ENCODE measurements around the gene SLC34A3. TPM values are rescaled to one million over a fixed set of nuclear protein-coding genes. Genes with fewer than 3 reads are reported as not detected.

Gene SLC34A3
- total RNA-seq, 1 experiment from 2014 or later, result not detected

DNA sequence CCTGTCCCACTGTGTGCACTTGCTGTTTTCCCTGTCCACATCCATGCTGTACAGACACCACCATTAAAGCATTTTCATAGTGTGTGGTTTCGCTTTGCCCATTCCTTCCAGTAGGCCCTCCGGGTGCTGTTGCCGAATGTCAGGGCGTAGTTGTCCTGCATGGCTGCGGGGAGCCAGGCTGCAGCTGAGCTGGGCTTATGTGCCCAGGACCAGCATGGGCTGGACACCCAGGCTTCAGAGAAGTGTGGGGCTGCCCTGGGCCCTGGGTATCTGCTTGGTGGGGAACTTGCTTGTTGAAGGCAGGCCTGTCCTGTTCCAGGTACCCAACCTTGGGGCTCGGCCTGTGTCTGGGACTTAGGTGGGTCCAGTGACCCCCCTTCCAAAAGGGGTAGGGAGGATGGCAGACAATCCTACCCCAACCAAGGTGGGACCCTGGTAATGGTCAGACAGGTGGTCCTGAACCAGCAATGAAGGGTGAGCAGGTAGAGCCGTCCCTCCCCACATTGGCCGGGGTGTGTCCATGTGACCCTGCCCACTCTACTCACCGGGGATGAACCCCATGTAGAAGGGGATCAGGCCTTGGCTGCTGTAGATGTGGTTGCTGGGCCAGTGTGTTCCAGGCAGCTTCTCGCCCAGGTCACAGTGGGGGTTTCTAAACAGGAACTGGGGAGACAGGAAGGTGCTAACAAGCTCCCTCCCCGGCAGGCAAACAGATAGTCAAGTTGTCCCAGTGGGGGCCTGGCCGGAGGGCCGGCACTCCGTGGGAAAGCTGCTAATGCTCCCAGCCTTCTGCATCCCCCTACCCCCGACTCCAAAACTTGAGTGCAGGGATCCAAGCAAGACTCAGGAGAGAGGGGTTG lies 13.2 kb downstream of the SLC34A3 start:
- Mint-ChIP-seq H3K27ac (ENCODE audit: low read depth, unreplicated experiment) (peak overlapping the region; percentile 23), H3K36me3 (ENCODE audit: insufficient read depth, unreplicated experiment) (peaks cover 45% of the 10 kb centered on the region), H3K27me3 (ENCODE audit: insufficient read depth, unreplicated experiment) (no peaks in the 10 kb centered on the region), H3K4me3 (ENCODE audit: unreplicated experiment) (peak overlapping the region; percentile 80), H3K9me3 (ENCODE audit: unreplicated experiment) (no peaks in the 10 kb centered on the region), H3K4me1 (ENCODE audit: insufficient read depth, unreplicated experiment) (peaks cover 15% of the 10 kb centered on the region)
- TF ChIP-seq, protein P1, sequence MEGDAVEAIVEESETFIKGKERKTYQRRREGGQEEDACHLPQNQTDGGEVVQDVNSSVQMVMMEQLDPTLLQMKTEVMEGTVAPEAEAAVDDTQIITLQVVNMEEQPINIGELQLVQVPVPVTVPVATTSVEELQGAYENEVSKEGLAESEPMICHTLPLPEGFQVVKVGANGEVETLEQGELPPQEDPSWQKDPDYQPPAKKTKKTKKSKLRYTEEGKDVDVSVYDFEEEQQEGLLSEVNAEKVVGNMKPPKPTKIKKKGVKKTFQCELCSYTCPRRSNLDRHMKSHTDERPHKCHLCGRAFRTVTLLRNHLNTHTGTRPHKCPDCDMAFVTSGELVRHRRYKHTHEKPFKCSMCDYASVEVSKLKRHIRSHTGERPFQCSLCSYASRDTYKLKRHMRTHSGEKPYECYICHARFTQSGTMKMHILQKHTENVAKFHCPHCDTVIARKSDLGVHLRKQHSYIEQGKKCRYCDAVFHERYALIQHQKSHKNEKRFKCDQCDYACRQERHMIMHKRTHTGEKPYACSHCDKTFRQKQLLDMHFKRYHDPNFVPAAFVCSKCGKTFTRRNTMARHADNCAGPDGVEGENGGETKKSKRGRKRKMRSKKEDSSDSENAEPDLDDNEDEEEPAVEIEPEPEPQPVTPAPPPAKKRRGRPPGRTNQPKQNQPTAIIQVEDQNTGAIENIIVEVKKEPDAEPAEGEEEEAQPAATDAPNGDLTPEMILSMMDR (IDR thresholded peaks at IDR 0.05; ENCODE audit: unreplicated experiment), result no peak
- intact Hi-C loops (cut with micrococcal nuclease), result no loop called here
- BruUV-seq (replicated peaks), result no TSS peak
- CTCF ChIA-PET, result interaction anchor here (0.6 to 1.3 kb wide), 3 partner anchors 10 to 179 kb away, joined by 3 to 11 read pairs (median 4); partner anchors contain the start of gene NELFB
- peak; percentile 38 for DNase-seq (ENCODE audit: unreplicated experiment)
- POLR2A ChIA-PET, result interaction anchor here (0.6 to 8.6 kb wide), 2 partner anchors 11 to 200 kb away, joined by 3 to 118 read pairs; partner anchors contain the start of gene NELFB

DNA sequence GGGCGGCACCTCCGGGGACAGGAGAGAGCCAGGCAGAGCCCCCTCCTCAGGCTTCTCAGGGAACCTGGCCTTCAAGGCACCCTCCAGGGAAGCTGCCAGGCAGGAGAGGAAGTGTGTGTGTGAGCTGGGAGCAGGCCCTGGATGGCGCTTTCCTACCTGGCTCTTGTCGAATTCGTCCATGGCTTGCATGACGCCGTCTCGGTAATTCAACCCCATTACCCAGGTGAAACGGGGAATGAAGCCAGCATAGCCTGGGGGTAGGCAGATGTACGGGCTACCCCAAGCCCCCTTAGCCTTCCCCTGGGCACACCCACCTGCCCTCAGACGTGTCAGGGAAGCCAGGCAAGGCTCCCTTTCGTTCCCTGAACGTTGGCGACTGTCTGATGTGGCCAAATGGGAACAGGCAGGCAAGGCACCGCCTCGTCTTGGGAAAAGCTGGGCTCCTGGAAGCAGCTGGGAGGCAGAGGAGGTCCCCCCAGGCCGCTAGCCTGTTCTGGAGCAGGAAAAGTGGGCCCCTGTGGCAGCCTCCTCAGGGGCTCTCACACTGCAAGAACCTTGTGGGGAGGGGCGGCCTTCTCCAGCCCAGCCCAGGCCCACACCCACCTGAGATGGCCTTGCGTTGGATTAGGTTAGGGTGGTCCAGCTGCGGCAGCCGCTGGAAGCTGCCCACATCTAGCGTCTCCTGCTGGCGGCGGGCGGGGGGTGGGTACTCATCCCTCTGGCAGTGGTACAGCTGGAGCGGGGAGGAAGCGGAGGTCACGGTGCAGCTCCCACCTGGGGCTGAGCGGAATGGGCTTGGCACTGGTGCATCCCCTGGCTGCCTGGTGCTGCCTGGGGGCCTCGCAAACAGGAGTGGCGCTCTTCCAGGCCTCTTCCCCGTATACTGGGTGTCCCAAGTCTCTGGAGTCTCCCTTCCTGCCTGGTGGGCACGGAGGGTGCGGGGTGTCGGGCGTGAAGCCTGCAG lies 14.1 kb downstream of the SLC34A3 start:
- peaks cover 15% of the 10 kb centered on the region for H3K4me1 Mint-ChIP-seq (ENCODE audit: insufficient read depth, unreplicated experiment)
- H3K4me3 Mint-ChIP-seq (ENCODE audit: unreplicated experiment), result no peak overlapping the region
- H3K9me3 Mint-ChIP-seq (ENCODE audit: unreplicated experiment), result no peaks in the 10 kb centered on the region
- no peak overlapping the region for H3K27ac Mint-ChIP-seq (ENCODE audit: low read depth, unreplicated experiment)
- peaks cover 41% of the 10 kb centered on the region for H3K36me3 Mint-ChIP-seq (ENCODE audit: insufficient read depth, unreplicated experiment)
- TF ChIP-seq, protein P1 (IDR thresholded peaks at IDR 0.05; ENCODE audit: unreplicated experiment), result no peak
- POLR2A ChIA-PET, result interaction anchor here (0.6 to 8.6 kb wide), 3 partner anchors 10 to 199 kb away, joined by 3 to 118 read pairs (median 3); partner anchors contain the start of genes NELFB and NRARP
- intact Hi-C loops (cut with micrococcal nuclease), result no loop called here
- BruUV-seq (replicated peaks), result no TSS peak
- no peaks in the 10 kb centered on the region for H3K27me3 Mint-ChIP-seq (ENCODE audit: insufficient read depth, unreplicated experiment)
- no peak for DNase-seq (ENCODE audit: unreplicated experiment)
- CTCF ChIA-PET, result interaction anchor here (0.6 to 1.3 kb wide), 7 partner anchors 8 to 198 kb away, joined by 3 to 11 read pairs (median 3); partner anchors contain the start of gene NELFB

DNA sequence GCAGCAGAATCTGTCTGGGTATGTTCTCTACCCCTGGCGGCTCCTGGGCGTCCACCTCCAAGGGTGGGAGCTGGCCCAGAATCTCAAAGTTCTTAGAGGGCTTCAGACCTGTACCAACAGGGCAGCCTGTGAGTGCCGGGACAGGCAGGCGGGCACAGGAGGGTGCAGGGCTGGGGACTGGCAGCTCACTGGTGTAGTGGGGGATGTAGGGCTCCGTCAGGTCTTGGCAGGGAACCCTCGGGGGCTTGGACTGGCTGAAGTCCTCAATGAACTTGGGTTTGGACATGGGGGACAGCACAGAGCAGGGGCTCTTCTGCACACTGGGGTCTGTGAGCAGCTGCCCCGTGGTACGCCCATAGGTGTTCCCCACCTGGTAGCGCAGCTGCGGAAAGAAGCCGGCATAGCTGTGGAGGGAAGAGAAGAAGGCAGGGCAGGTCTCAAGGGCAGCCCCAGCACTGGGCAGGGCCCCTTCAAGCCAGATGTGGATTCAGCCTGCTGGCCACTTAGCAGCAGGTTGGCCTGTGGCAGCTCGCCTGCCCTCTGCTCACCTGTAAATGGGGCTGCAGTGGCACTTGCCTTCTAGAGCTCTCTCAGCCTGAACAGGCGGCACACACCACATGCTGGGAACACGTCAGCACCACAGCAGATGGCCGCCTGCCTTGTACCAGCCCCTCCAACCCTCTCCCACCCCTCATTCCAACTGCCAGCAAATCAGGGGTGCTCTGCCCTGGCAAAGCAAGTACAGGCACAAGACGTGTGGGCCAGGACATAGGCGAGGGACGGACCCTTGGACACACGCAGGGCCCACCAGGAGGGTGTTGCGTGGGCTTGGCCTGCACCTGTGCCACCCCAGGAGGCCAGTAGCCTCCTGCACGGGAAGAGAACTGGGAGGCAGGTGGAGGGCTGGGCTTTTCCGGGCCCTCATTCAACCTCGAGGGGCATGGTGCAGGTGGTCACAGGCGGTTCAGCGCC lies 15.0 kb downstream of the SLC34A3 start:
- CTCF ChIA-PET, result interaction anchor here (0.6 to 1.3 kb wide), 4 partner anchors 9 to 199 kb away, joined by 3 to 6 read pairs (median 3); no protein-coding TSS in a partner anchor
- H3K36me3 Mint-ChIP-seq (ENCODE audit: insufficient read depth, unreplicated experiment), result peaks cover 38% of the 10 kb centered on the region
- intact Hi-C loops (cut with micrococcal nuclease), result no loop called here
- POLR2A ChIA-PET, result interaction anchor here (0.6 to 8.6 kb wide), 2 partner anchors 9 to 57 kb away, joined by 3 to 118 read pairs; partner anchors contain the start of genes NELFB and NRARP
- DNase-seq (ENCODE audit: unreplicated experiment), result no peak
- TF ChIP-seq, protein P1 (IDR thresholded peaks at IDR 0.05; ENCODE audit: unreplicated experiment), result no peak
- no TSS peak for BruUV-seq (replicated peaks)
- H3K4me1 Mint-ChIP-seq (ENCODE audit: insufficient read depth, unreplicated experiment), result peaks cover 15% of the 10 kb centered on the region
- H3K27ac Mint-ChIP-seq (ENCODE audit: low read depth, unreplicated experiment), result no peak overlapping the region
- H3K27me3 Mint-ChIP-seq (ENCODE audit: insufficient read depth, unreplicated experiment), result no peaks in the 10 kb centered on the region
- no peaks in the 10 kb centered on the region for H3K9me3 Mint-ChIP-seq (ENCODE audit: unreplicated experiment)
- H3K4me3 Mint-ChIP-seq (ENCODE audit: unreplicated experiment), result no peak overlapping the region

Data from MCF 10A (cell line).